ENCODE measurements around the gene DUSP5. TPM values are rescaled to one million over a fixed set of nuclear protein-coding genes. Genes with fewer than 3 reads are reported as not detected.

Gene DUSP5
- total RNA-seq (2013), result 10.8 TPM
- polyA plus RNA-seq (10 to 100 TPM in 1 of 3 donors, 1 to 10 TPM in 2; 2.0 to 65.3 (median 3.9) TPM), polyA minus RNA-seq (13.6 and 23.8 TPM in 2 replicates), total RNA-seq (46.1 to 191 (median 82.7) reads per million in 11 experiments)

GRCh38 chr10:110497438-110498086, at the start of gene DUSP5:
DUSP5 (plus strand) TSS chr10:110497907; CDS start chr10:110498122, 215 bp downstream.
- intact Hi-C loops (cut with micrococcal nuclease), result loop anchor here (5.0 kb wide), 4 partner anchors 50 to 190 kb away; no protein-coding TSS in a partner anchor

More at GRCh38 chr10:110497438-110498086, at the start of gene DUSP5:
- H3K79me2 ChIP-seq (ENCODE audit: insufficient read depth, low read length), result no peaks in the 10 kb centered on the region
- H3K9me3 ChIP-seq (replicated peaks in 1 of 2; ENCODE audit: control insufficient read depth in 1 of 2, insufficient read depth in 1 of 2, low read length in 2 of 2), result no peaks in the 10 kb centered on the region
- Mint-ChIP-seq H3K4me3 (peak within 1 kb of the TSS; percentile 96 to 98), H3K36me3 (peaks cover 7 to 31% of the 10 kb centered on the region in 2 donors), H3K27me3 (ENCODE audit: low read depth in 3 of 3) (peaks cover 48 to 61% (median 57%) of the 10 kb centered on the region in 3 donors), H3K4me1 (peaks cover 62% of the 10 kb centered on the region), H3K27ac (peak within 1 kb of the TSS; percentile 66 to 93 (median 91)), H3K9me3 (peaks cover 0 to 10% (median 7%) of the 10 kb centered on the region in 7 donors)
- peak; percentile 95 to 97 (median 96) for DNase-seq
- under 1% methylated on average over 88 of the region's 98 CpGs for WGBS (ENCODE audit: insufficient coverage)
- no peak for TF ChIP-seq CTCF (IDR thresholded peaks at IDR 0.05)
- peak within 1 kb of the TSS; percentile 48 for H2AFZ ChIP-seq (ENCODE audit: insufficient read depth, low read depth, low read length, poor library complexity, severe bottlenecking)
- peak within 1 kb of the TSS; percentile 79 for H3K9ac ChIP-seq (ENCODE audit: insufficient read depth, low read length, poor library complexity, severe bottlenecking)
- H3K4me2 ChIP-seq (replicated peaks; ENCODE audit: extremely low read depth, low read length, poor library complexity, severe bottlenecking), result peak within 1 kb of the TSS; percentile 76
- no peaks in the 10 kb centered on the region for H3K36me3 ChIP-seq (replicated peaks in 1 of 2; ENCODE audit: control insufficient read depth in 1 of 2, insufficient read depth in 2 of 2, low read length in 2 of 2)
- peak within 1 kb of the TSS; percentile 58 to 79 for H3K27ac ChIP-seq (ENCODE audit: low read depth in 1 of 2, low read length in 2 of 2)
- peak within 1 kb of the TSS; percentile 56 to 85 (median 74) for H3K4me3 ChIP-seq (replicated peaks in 1 of 3; ENCODE audit: low read depth in 2 of 3, low read length in 3 of 3)
- H3K27me3 ChIP-seq (ENCODE audit: control insufficient read depth in 2 of 2, insufficient read depth in 2 of 2, low read length in 2 of 2), result peaks cover 17 to 41% of the 10 kb centered on the region in 2 donors
- peaks cover 49 to 61% of the 10 kb centered on the region in 2 donors for H3K4me1 ChIP-seq (ENCODE audit: control insufficient read depth in 1 of 2, insufficient read depth in 2 of 2, low read length in 2 of 2)
- H4K20me1 ChIP-seq (ENCODE audit: insufficient read depth, low read length), result peaks cover 37% of the 10 kb centered on the region
